22Rv1 (cell line): Measurements from ENCODE around the gene C6.
"Not testable (repeated sequence)": the region's sequence is repeated elsewhere in the genome, so short reads cannot be mapped to it uniquely, and the experiment has no call there.

ENCODE experiments used
- H3K27ac ChIP-seq: fragments of 450-650 bp; 2 replicates; pipeline ENCODE4 v1.5.1; 2017
- CTCF ChIP-seq: fragments of 450-650 bp; IDR thresholded peaks from 2 replicates; pipeline ENCODE4 v1.5.1; 2017; ENCODE audit warnings: mild to moderate bottlenecking
- ZFX ChIP-seq: fragments of 450-650 bp; IDR thresholded peaks from 2 replicates; pipeline ENCODE4 v1.6.1; 2017; ENCODE audit warnings: antibody characterized with exemption, borderline replicate concordance

The C6 gene

GRCh38 chr5:41240985-41241384 is 27.7 kb upstream of the C6 start:
- no peak overlapping the region for H3K27ac ChIP-seq
- TF ChIP-seq CTCF (no peak), ZFX (no peak)

- TF ChIP-seq ZFX (no peak), CTCF (no peak)
- H3K27ac ChIP-seq, result no peak overlapping the region
These were observed 27.1 kb upstream of the C6 start for GRCh38 chr5:41240390-41240789.

- H3K27ac ChIP-seq, result no peak overlapping the region
- TF ChIP-seq CTCF (no peak), ZFX (no peak)
These were observed 21.1 kb upstream of the C6 start for GRCh38 chr5:41234475-41234874.

GRCh38 chr5:41232797-41233196 is 19.5 kb upstream of the C6 start:
- TF ChIP-seq ZFX (no peak), CTCF (no peak)
- no peak overlapping the region for H3K27ac ChIP-seq

GRCh38 chr5:41230276-41230675 is 16.9 kb upstream of the C6 start:
- H3K27ac ChIP-seq, result not testable (repeated sequence)

- TF ChIP-seq CTCF (no peak), ZFX (no peak)
- H3K27ac ChIP-seq, result no peak overlapping the region
These were observed 10.6 kb upstream of the C6 start for GRCh38 chr5:41223962-41224361.

- H3K27ac ChIP-seq, result no peak overlapping the region
- no peak for TF ChIP-seq CTCF
- no peak for TF ChIP-seq ZFX
These were observed 6.4 kb upstream of the C6 start for GRCh38 chr5:41219658-41220269.
